Keratinocyte (primary cell): ENCODE data around the gene MARCHF2. TPM values are rescaled to one million over a fixed set of nuclear protein-coding genes. Genes with fewer than 3 reads are reported as not detected.

Experiments
- DNase-seq: peaks from one replicate; pipeline ENCODE4 v3.0.0-alpha.2; 2011; ENCODE audit warnings: low read depth, missing footprints, low spot score
- FAIRE-seq: peaks from 2 replicates; lab custom pipeline; 2011; peaks lifted over from hg19 to GRCh38; lab: Jason Lieb, UNC
- H2AFZ ChIP-seq: 2 replicates; pipeline ENCODE4 v1.6.0; 2012; ENCODE audit warnings: low read length, control low read depth, inconsistent platforms; ENCODE audit not compliant: control insufficient read depth
- H3K27ac ChIP-seq: 2 replicates; pipeline ENCODE4 v1.5.1; 2011; ENCODE audit warnings: low read length; ENCODE audit not compliant: control insufficient read depth, insufficient read depth
- H3K27me3 ChIP-seq: 3 replicates; pipeline ENCODE4 v1.6.0; 2011; ENCODE audit warnings: low read length; ENCODE audit not compliant: control insufficient read depth, insufficient read depth; ENCODE audit errors: extremely low read depth
- H3K36me3 ChIP-seq, 2 experiments: 2 replicates in 1 of 2; 3 replicates in 1 of 2; pipeline ENCODE4 v1.5.1; 2011; ENCODE audit warnings: low read length in 2 of 2, mild to moderate bottlenecking in 1 of 2; ENCODE audit not compliant: control insufficient read depth in 2 of 2, insufficient read depth in 2 of 2; ENCODE audit errors: extremely low read depth in 1 of 2
- H3K4me1 ChIP-seq: 3 replicates; pipeline ENCODE4 v1.5.1; 2011; ENCODE audit warnings: low read length; ENCODE audit not compliant: control insufficient read depth, insufficient read depth; ENCODE audit errors: extremely low read depth
- H3K4me2 ChIP-seq: 3 replicates; pipeline ENCODE4 v1.6.0; 2011; ENCODE audit warnings: low read depth, low read length; ENCODE audit not compliant: control insufficient read depth, insufficient read depth; ENCODE audit errors: extremely low read depth
- H3K4me3 ChIP-seq, 3 experiments: fragments of 200-600 bp in 1 of 3; sonication (generic) in 1 of 3; 2 replicates in 2 of 3; 3 replicates in 1 of 3; pipeline ENCODE4 v1.5.1; 2011 to 2016; ENCODE audit warnings: low read length in 3 of 3, mild to moderate bottlenecking in 3 of 3, control low read depth in 2 of 3, inconsistent platforms in 1 of 3, low read depth in 1 of 3, mixed read lengths in 1 of 3, mixed run types in 1 of 3, moderate library complexity in 1 of 3; ENCODE audit not compliant: control insufficient read depth in 2 of 3, insufficient read depth in 2 of 3; ENCODE audit errors: extremely low read depth in 1 of 3
- H3K79me2 ChIP-seq: 2 replicates; pipeline ENCODE4 v1.6.0; 2012; ENCODE audit warnings: low read length; ENCODE audit not compliant: control insufficient read depth, insufficient read depth
- H3K9ac ChIP-seq: 3 replicates; pipeline ENCODE4 v1.6.0; 2011; ENCODE audit warnings: low read length; ENCODE audit not compliant: control insufficient read depth, insufficient read depth; ENCODE audit errors: extremely low read depth
- H3K9me1 ChIP-seq: 3 replicates; pipeline ENCODE4 v1.6.0; 2011; ENCODE audit warnings: low read length; ENCODE audit not compliant: control insufficient read depth, insufficient read depth; ENCODE audit errors: extremely low read depth
- H3K9me3 ChIP-seq: 2 replicates; pipeline ENCODE4 v1.5.1; 2012; ENCODE audit warnings: low read depth, low read length; ENCODE audit not compliant: control insufficient read depth
- H4K20me1 ChIP-seq: 3 replicates; pipeline ENCODE4 v1.6.0; 2011; ENCODE audit warnings: low read length; ENCODE audit not compliant: control insufficient read depth, insufficient read depth; ENCODE audit errors: extremely low read depth
- EZH2 ChIP-seq: IDR thresholded peaks from one replicate; pipeline ENCODE4 v1.6.1; 2012; ENCODE audit warnings: inconsistent platforms, mild to moderate bottlenecking, low read length, moderate library complexity
- dilution Hi-C: fragments of 300-500 bp; cut with MboI; formaldehyde crosslinking; loops from one replicate; pipeline ENCODE4 v1.7.0; 2020; ENCODE audit warnings: low sequenced_read_pairs; ENCODE audit not compliant: extremely low pct_ligation_motif_present
- polyA plus RNA-seq, 5 experiments: library from polyadenylated mRNA; depleted of rRNA in 3 of 5; stranded (reverse) in 3 of 5; stranded (forward) in 1 of 5; unstranded in 1 of 5; fragments of >200 nt; gene quantifications; 1 replicate in 1 of 5; 2 replicates in 3 of 5; 3 replicates in 1 of 5; pipeline versions ENCODE4 v1.2.1 to v1.2.3, GENCODE V29; 2011 to 2012; ENCODE audit warnings: missing spikeins in 2 of 5, low read depth in 1 of 5, low replicate concordance in 1 of 5
- TF ChIP-seq, protein P1 (sequence below), 3 experiments: IDR thresholded peaks in 1 of 3; conservative IDR thresholded peaks in 1 of 3; optimal IDR thresholded peaks in 1 of 3; 2 replicates in 2 of 3; 3 replicates in 1 of 3; pipeline versions ENCODE3 to v1.5.1; 2011; ENCODE audit warnings: low read length in 3 of 3, mild to moderate bottlenecking in 3 of 3, moderate library complexity in 2 of 3, control low read depth in 1 of 3, inconsistent platforms in 1 of 3; ENCODE audit not compliant: insufficient read depth in 2 of 3; ENCODE audit errors: extremely low read depth in 1 of 3

The MARCHF2 gene
- polyA plus RNA-seq, 1 donor (not counting 4 experiments of a cell fraction or from before 2014, with no cell fraction given): 13.7 TPM

DNA sequence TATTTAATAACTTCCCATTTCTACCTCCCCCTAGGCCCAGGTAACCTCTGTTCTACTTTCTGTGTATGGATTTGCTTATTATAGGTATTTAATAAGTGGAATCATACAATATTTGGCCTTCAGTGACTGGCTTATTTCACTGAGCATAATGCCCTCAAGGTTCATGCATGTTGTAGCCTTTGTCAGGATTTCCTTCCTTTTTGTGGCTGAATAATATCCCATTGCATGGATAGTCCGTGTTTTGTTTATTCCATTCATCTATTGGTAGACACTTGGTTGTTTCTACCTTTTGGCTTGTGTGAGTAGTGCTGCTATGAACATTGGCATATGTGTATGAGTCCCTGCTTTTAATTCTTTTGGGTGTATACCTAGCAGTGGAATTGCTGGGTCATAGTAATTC lies 41.1 kb downstream of the MARCHF2 start:
- Histone ChIP-seq H3K36me3 (peaks cover 13 to 40% of the 10 kb centered on the region in 2 experiments), H2AFZ (no peak overlapping the region), H3K27me3 (no peaks in the 10 kb centered on the region), H3K79me2 (peaks cover 93% of the 10 kb centered on the region), H3K27ac (no peak overlapping the region), H3K4me3 (no peak overlapping the region), H4K20me1 (peaks cover 76% of the 10 kb centered on the region), H3K9me3 (no peaks in the 10 kb centered on the region), H3K9ac (no peak overlapping the region), H3K4me2 (no peak overlapping the region), H3K9me1 (peaks cover 16% of the 10 kb centered on the region), H3K4me1 (peaks cover 16% of the 10 kb centered on the region)
- dilution Hi-C loops: no loop called here
- TF ChIP-seq, protein P1, sequence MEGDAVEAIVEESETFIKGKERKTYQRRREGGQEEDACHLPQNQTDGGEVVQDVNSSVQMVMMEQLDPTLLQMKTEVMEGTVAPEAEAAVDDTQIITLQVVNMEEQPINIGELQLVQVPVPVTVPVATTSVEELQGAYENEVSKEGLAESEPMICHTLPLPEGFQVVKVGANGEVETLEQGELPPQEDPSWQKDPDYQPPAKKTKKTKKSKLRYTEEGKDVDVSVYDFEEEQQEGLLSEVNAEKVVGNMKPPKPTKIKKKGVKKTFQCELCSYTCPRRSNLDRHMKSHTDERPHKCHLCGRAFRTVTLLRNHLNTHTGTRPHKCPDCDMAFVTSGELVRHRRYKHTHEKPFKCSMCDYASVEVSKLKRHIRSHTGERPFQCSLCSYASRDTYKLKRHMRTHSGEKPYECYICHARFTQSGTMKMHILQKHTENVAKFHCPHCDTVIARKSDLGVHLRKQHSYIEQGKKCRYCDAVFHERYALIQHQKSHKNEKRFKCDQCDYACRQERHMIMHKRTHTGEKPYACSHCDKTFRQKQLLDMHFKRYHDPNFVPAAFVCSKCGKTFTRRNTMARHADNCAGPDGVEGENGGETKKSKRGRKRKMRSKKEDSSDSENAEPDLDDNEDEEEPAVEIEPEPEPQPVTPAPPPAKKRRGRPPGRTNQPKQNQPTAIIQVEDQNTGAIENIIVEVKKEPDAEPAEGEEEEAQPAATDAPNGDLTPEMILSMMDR (optimal IDR thresholded peaks at IDR 0.05 in 1 of 3, IDR thresholded peaks at IDR 0.05 in 1 of 3, conservative IDR thresholded peaks at IDR 0.05 in 1 of 3; ENCODE audit: extremely low read depth in 1 of 3, insufficient read depth in 2 of 3, low read length in 3 of 3): no peak
- no peak for TF ChIP-seq EZH2
- FAIRE-seq: no peak
- DNase-seq: no peak

GRCh38 chr19:8455018-8455417 lies 41.9 kb downstream of the MARCHF2 start:
- no peak for FAIRE-seq
- no peak overlapping the region for H2AFZ ChIP-seq

More at GRCh38 chr19:8455018-8455417, 41.9 kb downstream of the MARCHF2 start:
- dilution Hi-C loops: no loop called here
- Histone ChIP-seq H3K27ac (no peak overlapping the region), H3K4me2 (no peak overlapping the region), H3K9me3 (no peaks in the 10 kb centered on the region), H3K36me3 (peaks cover 13 to 47% of the 10 kb centered on the region in 2 experiments), H3K79me2 (peaks cover 95% of the 10 kb centered on the region), H4K20me1 (peaks cover 76% of the 10 kb centered on the region), H3K4me1 (peaks cover 18% of the 10 kb centered on the region), H3K9me1 (peaks cover 15% of the 10 kb centered on the region), H3K4me3 (no peak overlapping the region), H3K9ac (no peak overlapping the region), H3K27me3 (no peaks in the 10 kb centered on the region)
- TF ChIP-seq, protein P1 (optimal IDR thresholded peaks at IDR 0.05 in 1 of 3, IDR thresholded peaks at IDR 0.05 in 1 of 3, conservative IDR thresholded peaks at IDR 0.05 in 1 of 3; ENCODE audit: extremely low read depth in 1 of 3, insufficient read depth in 2 of 3, low read length in 3 of 3): no peak
- TF ChIP-seq EZH2: no peak
- no peak for DNase-seq
